Nephron progenitor cell (in vitro differentiated cells): ENCODE measurements around the gene PARN.
"Not testable (repeated sequence)": the region's sequence is repeated elsewhere in the genome, so short reads cannot be mapped to it uniquely, and the experiment has no call there.

ENCODE experiments used
- DNase-seq: peaks from one replicate; pipeline ENCODE4 v3.0.0; 2021
- H3K27ac Mint-ChIP-seq: 2 replicates; pipeline ENCODE4 v1.8.0; 2021; ENCODE audit warnings: mild to moderate bottlenecking, moderate library complexity, mixed read lengths
- H3K27me3 Mint-ChIP-seq: 2 replicates; pipeline ENCODE4 v1.8.0; 2021; ENCODE audit warnings: mild to moderate bottlenecking, low read depth, mixed read lengths; ENCODE audit not compliant: poor library complexity
- H3K36me3 Mint-ChIP-seq: 2 replicates; pipeline ENCODE4 v1.8.0; 2021; ENCODE audit warnings: low read depth, mixed read lengths
- H3K4me1 Mint-ChIP-seq: 2 replicates; pipeline ENCODE4 v1.8.0; 2021; ENCODE audit warnings: mixed read lengths
- H3K4me3 Mint-ChIP-seq: 2 replicates; pipeline ENCODE4 v1.8.0; 2021; ENCODE audit warnings: mild to moderate bottlenecking, moderate library complexity, mixed read lengths
- H3K9me3 Mint-ChIP-seq: 2 replicates; pipeline ENCODE4 v1.8.0; 2021; ENCODE audit warnings: mild to moderate bottlenecking, moderate library complexity, mixed read lengths
- TF ChIP-seq, protein P1 (sequence below): fragments of 200-600 bp; sonication (generic); IDR thresholded peaks from 2 replicates; pipeline ENCODE4 v1.5.0; 2021; ENCODE audit warnings: antibody characterized with exemption

The PARN gene

DNA sequence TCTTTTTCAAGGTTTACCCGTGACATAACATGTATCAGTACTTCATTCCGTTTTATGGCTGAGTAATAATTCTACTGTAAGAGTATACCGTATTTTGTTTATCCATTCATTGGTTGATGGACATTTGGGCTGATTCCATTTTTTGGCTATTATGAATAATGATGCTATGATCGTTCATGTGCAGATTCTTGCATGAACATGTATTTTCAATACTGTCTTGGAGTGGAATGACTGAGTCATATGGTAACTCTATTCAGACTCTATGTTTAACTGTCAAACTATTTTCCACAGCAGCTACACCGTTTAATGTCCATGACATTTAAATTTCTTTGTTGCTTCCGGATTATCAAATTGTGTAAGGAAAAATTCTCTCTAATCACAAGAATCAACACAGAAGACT lies 20.6 kb upstream of the PARN start:
- no peaks in the 10 kb centered on the region for H3K27me3 Mint-ChIP-seq
- peak overlapping the region; percentile 46 for H3K27ac Mint-ChIP-seq
- no peak for DNase-seq
- peaks cover 60% of the 10 kb centered on the region for H3K36me3 Mint-ChIP-seq
- H3K9me3 Mint-ChIP-seq, result no peaks in the 10 kb centered on the region
- TF ChIP-seq, protein P1, sequence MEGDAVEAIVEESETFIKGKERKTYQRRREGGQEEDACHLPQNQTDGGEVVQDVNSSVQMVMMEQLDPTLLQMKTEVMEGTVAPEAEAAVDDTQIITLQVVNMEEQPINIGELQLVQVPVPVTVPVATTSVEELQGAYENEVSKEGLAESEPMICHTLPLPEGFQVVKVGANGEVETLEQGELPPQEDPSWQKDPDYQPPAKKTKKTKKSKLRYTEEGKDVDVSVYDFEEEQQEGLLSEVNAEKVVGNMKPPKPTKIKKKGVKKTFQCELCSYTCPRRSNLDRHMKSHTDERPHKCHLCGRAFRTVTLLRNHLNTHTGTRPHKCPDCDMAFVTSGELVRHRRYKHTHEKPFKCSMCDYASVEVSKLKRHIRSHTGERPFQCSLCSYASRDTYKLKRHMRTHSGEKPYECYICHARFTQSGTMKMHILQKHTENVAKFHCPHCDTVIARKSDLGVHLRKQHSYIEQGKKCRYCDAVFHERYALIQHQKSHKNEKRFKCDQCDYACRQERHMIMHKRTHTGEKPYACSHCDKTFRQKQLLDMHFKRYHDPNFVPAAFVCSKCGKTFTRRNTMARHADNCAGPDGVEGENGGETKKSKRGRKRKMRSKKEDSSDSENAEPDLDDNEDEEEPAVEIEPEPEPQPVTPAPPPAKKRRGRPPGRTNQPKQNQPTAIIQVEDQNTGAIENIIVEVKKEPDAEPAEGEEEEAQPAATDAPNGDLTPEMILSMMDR, result no peak
- H3K4me1 Mint-ChIP-seq, result no peaks in the 10 kb centered on the region
- H3K4me3 Mint-ChIP-seq, result no peak overlapping the region

DNA sequence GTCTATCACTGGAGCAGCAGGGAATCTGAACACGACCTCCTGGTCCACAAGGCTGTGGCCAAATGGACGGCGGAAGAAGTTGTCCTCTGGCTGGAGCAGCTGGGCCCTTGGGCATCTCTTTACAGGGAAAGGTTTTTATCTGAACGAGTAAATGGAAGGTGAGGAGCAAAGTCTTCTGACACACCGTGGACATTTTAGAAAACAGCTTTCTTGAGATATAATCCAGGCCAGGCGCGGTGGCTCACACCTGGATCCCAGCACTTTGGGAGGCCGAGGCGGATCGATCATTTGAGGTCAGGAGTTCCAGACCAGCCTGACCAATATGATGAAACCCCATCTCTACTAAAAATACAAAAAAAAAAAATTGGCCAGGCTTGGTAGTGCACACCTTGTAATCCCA lies 19.8 kb upstream of the PARN start:
- H3K36me3 Mint-ChIP-seq, result peaks cover 62% of the 10 kb centered on the region
- H3K9me3 Mint-ChIP-seq, result no peaks in the 10 kb centered on the region
- H3K27me3 Mint-ChIP-seq, result no peaks in the 10 kb centered on the region
- no peak overlapping the region for H3K27ac Mint-ChIP-seq
- DNase-seq, result no peak
- TF ChIP-seq, protein P1, result no peak
- H3K4me1 Mint-ChIP-seq, result no peaks in the 10 kb centered on the region
- no peak overlapping the region for H3K4me3 Mint-ChIP-seq

DNA sequence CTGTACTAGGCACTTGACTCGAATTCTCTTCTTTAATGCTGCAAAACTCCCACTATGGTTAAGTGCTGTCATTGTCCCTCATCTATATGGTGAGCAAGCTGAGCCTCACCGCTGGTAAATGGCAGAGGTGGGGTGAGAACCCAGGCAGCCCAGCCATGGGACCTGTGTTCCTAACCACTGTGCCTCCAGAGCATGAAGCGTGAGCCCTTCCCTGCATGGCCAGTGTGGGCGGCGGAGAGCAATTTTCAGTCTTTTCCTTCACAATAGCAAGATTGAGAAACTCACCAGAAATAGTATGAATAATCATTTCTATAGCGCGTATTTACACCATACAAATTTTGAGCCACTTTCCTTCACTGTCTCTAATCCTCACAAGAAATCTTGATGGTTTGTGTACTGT lies 11.9 kb upstream of the PARN start:
- H3K27me3 Mint-ChIP-seq, result no peaks in the 10 kb centered on the region
- DNase-seq, result no peak
- H3K4me1 Mint-ChIP-seq, result peaks cover 3% of the 10 kb centered on the region
- H3K4me3 Mint-ChIP-seq, result no peak overlapping the region
- TF ChIP-seq, protein P1, result no peak
- peaks cover 38% of the 10 kb centered on the region for H3K36me3 Mint-ChIP-seq
- no peak overlapping the region for H3K27ac Mint-ChIP-seq
- H3K9me3 Mint-ChIP-seq, result no peaks in the 10 kb centered on the region

GRCh38 chr16:14641206-14641605 lies 11.1 kb upstream of the PARN start:
- Mint-ChIP-seq H3K9me3 (no peaks in the 10 kb centered on the region), H3K4me1 (peaks cover 10% of the 10 kb centered on the region), H3K27ac (peak overlapping the region; percentile 10), H3K27me3 (no peaks in the 10 kb centered on the region), H3K36me3 (peaks cover 33% of the 10 kb centered on the region), H3K4me3 (no peak overlapping the region)
- DNase-seq, result no peak
- TF ChIP-seq, protein P1, result no peak

DNA sequence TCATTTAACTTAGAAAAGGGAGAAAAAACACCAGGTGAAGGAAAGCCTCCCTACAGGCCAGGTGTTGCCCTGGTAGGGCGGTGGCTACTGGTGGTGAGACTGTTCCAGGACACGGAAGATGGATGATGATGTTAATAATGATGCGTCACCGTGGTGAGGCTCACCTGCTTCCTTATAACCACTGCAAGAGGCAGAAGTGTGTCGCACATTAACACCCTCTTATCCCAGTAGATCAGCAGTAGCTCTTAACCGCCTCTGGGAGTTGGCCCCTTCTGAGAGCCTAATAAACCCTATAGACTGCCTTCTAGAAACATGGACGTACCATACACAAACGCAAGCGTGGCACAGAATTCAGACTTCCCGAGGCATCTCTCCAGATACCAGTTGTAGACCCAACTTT lies 10.5 kb upstream of the PARN start:
- Mint-ChIP-seq H3K36me3 (peaks cover 30% of the 10 kb centered on the region), H3K27me3 (no peaks in the 10 kb centered on the region), H3K9me3 (no peaks in the 10 kb centered on the region), H3K4me1 (peaks cover 17% of the 10 kb centered on the region), H3K4me3 (no peak overlapping the region), H3K27ac (peak overlapping the region; percentile 10)
- DNase-seq, result no peak
- TF ChIP-seq, protein P1, result no peak

DNA sequence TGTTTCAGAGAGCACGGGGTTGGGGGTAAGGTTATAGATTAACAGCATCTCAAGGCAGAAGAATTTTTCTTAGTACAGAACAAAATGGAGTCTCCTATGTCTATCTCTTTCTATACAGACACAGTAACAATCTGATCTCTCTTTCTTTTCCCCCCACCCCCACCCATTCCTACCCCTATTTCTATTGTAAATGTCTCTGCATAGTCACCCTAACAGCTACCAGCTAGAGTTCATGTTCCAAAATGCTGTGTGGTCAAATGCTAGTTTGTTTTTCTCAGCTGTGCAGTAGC lies 6.8 kb upstream of the PARN start:
- H3K9me3 Mint-ChIP-seq, H3K27me3 Mint-ChIP-seq, H3K4me3 Mint-ChIP-seq, DNase-seq, H3K27ac Mint-ChIP-seq: not testable (repeated sequence)
- H3K36me3 Mint-ChIP-seq, result peaks cover 16% of the 10 kb centered on the region
- peaks cover 40% of the 10 kb centered on the region for H3K4me1 Mint-ChIP-seq

GRCh38 chr16:14636179-14636950 lies 6.3 kb upstream of the PARN start:
- not testable (repeated sequence) for H3K27ac Mint-ChIP-seq, H3K9me3 Mint-ChIP-seq, H3K27me3 Mint-ChIP-seq, DNase-seq
- Mint-ChIP-seq H3K36me3 (peaks cover 16% of the 10 kb centered on the region), H3K4me3 (peak overlapping the region; percentile 24), H3K4me1 (peaks cover 40% of the 10 kb centered on the region)
